Stimulated activated CD8-positive, alpha-beta memory T cell treated with anti-CD3 and anti-CD28 coated beads, Interleukin-12 subunit alpha, Interleukin-12 subunit beta, amount 100 ng/mL, for 24 hours (primary cell): ENCODE measurements around the gene RGS3.
A peak's percentile ranks its signal among the peaks of the same experiment; 100 is the strongest.

Experiments
- DNase-seq: peaks from one replicate; pipeline ENCODE4 v3.0.0-alpha.2; 2020; ENCODE audit errors: extremely low read depth

The RGS3 gene

GRCh38 chr9:113511856-113512761 lies 48.6 kb downstream of the RGS3 start:
- DNase-seq = peak; percentile 47

GRCh38 chr9:113513111-113513510 lies 49.6 kb downstream of the RGS3 start:
- DNase-seq = no peak

DNA sequence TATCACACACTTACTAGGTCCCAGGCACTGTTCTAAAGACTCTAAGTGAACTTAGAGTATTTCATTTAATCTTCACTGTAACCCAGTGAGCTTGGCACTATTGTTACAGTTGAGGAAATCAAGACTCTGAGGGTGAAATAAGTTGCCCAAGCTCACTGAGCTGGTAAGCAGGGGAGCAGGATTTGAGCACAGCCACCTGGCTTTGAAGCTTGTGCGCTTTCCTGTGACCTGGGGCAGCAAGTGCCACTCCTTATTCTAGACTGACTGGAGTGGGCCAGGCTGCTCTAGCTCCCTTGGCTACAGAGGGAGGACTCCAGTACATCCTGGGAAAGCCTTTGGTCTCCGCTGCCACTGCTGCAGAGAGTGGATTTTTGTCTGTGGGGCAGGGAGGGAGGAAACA lies 50.0 kb downstream of the RGS3 start:
- DNase-seq = no peak

DNA sequence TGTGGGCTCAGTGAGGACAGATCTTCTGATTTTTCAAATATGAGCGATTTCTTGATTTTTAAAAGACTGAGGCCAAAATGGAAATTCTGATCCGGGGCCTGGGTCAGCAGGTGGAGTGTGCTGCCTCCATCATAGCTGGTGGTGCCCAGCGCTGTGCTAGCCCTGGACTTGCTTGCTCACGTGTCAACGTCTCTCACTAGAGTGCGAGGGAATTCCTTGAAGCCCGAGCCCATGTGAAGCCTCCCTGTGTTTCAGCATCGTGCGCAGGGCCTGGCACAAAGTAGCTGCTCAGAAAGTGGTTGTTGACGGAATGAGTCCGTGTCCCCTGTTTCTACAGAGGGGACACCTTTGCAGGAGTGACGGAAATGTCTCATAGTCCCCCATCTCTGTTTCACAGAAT lies 50.5 kb downstream of the RGS3 start:
- no peak for DNase-seq

GRCh38 chr9:113514748-113515147 lies 51.2 kb downstream of the RGS3 start:
- no peak for DNase-seq

DNA sequence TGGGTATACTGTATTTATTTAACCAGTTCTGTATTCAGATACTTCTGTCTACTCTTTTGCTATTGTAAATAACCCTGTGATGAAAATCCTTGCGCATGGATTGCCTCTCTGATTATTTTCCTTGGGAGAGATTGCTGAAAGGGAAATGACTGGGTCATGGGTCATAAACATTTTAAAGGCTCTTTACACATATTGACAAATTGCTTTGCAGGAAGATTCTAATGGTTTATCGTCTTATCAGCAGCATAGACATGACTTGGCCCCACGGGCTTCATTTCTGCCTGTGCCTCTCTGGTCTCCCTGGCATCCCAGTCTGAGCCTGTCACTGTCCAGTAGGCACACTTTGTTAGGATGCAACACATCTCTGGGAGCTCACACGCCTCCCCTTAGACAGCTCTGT lies 52.3 kb downstream of the RGS3 start:
- DNase-seq = no peak

DNA sequence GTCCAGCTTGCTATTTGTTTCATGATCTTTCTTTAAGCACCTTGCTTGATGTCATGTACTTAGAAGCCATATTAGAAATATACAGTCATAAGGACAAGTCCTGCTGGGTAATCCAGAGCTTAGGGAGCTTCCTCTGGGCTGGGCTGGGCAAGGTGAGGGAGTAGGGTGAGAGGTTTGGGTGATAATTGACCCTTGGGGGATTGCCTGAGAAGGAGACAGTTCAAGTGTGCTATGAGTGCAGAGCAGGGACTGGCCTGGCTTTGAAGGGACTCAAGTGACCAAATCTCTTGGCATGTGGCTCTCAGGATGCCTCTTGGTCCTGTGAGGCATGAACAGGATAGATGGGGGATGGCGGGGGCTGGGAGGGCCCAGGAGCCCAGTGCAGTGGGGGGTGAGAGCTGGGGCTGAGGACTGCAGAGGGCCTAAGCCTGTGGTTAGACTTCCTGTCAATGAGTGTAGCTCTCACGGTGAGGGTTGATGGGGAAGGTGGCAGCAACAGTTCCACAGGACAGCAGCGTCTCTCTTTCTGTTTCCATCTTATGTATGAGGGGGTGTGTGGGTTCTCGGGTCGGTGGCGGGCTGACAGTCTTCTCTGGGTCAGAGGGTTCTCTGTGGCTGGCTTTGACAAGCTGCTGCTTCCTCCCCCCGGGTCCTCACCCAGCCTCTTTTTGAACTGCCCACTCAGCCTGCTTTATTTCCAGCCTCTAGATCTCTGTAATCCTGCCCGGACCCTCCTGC lies 53.5 kb downstream of the RGS3 start:
- DNase-seq = peak; percentile 46

DNA sequence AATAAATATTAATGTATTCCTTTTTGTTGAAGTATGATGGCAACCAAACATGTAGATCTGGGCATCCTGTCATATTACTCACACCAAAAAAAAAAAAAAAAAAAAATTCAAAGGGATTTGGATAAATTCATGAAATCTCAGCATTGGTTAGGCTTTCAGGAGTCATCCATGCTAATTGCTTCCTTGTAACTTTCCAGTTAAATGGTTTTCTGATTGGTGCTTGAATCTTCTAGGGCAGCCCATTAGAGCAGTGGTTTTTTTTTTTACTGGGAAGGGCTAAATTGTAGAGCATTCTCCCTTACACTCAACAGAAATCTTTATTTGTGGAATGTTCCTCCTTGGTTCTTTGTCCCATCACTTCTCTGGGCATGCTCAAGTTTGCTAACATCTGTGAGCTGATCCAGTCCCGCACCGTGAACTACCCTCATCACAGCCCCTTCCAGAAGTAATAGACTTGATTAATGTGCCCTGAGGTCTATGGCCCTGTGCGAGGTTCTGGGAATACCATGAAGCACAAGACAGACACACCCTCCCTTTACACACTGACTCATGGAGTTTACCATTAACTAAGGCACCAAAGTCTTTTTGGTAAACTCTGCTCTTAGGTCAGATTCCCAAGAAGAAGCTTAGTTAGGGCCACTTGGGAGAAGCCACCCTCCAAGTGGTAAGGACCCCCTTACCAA lies 56.0 kb downstream of the RGS3 start:
- no peak for DNase-seq

- no peak for DNase-seq
These were observed 56.6 kb downstream of the RGS3 start for GRCh38 chr9:113520109-113520642.

GRCh38 chr9:113521693-113522255 lies 58.2 kb downstream of the RGS3 start:
- no peak for DNase-seq

DNA sequence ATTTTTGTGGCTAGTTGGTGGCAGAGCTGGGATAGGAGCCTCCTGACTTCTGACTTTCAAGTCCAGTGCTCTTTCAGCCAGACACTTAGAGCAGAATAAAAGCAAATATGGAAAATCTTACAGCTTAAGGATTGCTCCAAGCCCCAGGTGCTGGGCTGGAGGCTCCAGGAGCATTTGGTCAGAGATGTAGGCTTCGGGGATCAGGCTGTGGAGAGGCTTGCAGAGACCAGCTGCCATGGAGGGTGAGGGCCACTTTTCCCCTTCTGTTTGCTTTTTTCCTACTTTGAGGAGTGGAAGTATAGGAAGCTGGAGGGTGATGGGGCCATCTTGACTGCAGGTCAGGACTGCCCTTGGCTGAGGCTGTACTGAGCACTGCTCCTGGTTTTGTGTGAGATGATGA lies 58.9 kb downstream of the RGS3 start:
- DNase-seq = no peak

DNA sequence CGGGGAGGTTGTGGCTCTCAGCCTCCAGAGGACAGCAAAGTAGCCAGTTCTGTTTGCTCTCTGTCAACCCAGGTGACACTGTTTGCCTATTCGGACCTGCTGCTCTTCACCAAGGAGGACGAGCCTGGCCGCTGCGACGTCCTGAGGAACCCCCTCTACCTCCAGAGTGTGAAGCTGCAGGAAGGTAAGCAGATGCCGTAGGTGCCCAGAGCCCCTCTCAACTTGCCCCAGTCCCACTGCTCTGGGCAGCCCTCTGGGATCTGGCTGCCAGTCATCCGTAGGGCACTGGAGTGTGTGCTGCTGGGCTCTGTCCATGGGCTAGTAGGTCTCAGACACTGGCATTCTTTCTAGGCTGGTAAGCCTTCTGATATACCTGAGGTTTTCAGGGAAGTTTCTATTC lies 59.3 kb downstream of the RGS3 start:
- DNase-seq = no peak

GRCh38 chr9:113523421-113524141 lies 60.1 kb downstream of the RGS3 start:
- peak; percentile 58 for DNase-seq

GRCh38 chr9:113524468-113524867 lies 60.9 kb downstream of the RGS3 start:
- DNase-seq = no peak

GRCh38 chr9:113525205-113525604 lies 61.7 kb downstream of the RGS3 start:
- DNase-seq = no peak

DNA sequence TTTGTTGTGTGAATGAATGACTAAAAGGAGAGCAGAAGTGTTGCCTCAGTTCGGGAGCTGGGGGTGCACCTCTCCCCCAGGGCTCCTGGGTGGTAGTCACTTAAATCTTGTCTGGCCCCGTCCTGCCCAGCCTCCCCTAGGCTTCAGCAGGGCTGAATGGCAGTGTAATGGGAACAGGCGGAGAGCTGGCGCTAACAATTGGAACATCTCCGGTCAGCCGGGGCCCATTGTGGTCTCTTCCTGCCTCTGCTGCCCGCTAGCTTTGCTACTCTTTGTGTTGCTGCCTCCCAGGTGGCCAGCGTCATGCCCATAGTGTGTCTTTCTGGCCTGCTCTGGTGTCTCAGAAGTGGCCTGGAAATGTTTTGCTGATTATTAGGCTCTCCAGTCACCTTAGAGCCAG lies 62.3 kb downstream of the RGS3 start:
- no peak for DNase-seq

GRCh38 chr9:113526231-113526746 lies 62.8 kb downstream of the RGS3 start:
- no peak for DNase-seq

DNA sequence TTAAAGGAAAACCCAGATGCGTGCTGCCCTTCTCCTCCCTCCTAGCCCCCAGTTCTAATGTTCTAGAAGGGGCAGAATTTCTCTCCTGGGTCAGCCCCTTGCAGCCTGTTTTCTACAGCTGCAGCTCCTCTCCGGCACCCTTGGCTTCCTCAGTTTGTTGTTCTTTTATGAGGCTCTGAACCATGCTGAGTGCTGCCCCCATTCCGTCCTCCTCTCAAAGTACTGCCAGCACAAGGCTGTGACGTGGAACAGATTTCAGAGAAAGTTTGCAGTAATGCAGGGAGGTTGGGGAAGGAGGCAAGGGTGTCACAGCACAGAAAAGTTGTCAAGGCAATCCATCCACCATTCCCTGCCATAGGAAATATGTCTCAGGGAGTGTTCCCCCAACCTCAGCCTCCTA lies 63.3 kb downstream of the RGS3 start:
- DNase-seq = no peak

DNA sequence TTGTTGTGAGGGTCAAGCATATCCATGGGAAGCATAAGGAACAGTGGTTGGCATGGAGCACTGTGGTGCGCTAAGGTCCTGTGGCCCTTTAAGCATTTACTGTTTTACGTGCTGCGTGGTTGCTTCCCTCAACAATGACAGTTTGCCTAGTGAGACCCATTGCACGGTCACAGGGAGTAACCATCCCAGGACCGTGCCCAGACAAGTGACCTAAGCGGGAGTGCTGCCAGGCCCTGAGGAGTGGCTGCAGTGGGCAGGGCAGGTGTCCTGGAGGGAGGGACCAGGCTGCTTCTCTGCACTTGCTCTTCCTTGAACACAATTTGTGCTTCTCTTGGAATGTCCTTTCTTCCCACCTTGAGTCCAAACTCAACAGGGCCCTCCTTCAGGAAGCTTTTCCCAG lies 64.6 kb downstream of the RGS3 start:
- no peak for DNase-seq

GRCh38 chr9:113528811-113529210 lies 65.3 kb downstream of the RGS3 start:
- no peak for DNase-seq
